SK-N-MC (cell line): ENCODE measurements around the gene FNDC3B.

Experiments
- DNase-seq: peaks from one replicate; pipeline ENCODE4 v3.0.0-alpha.2; 2011; ENCODE audit warnings: low read depth, low spot score
- H3K27ac ChIP-seq: fragments of 200-600 bp; sonication (generic); 2 replicates; pipeline ENCODE4 v1.5.1; 2016; ENCODE audit warnings: mixed run types
- H3K36me3 ChIP-seq: fragments of 200-600 bp; sonication (generic); 2 replicates; pipeline ENCODE4 v1.6.1; 2017; ENCODE audit warnings: antibody characterized with exemption, low read length, mixed read lengths; ENCODE audit not compliant: insufficient read depth
- H3K4me3 ChIP-seq: fragments of 200-600 bp; sonication (generic); 2 replicates; pipeline ENCODE4 v1.5.1; 2016
- H3K9ac ChIP-seq: fragments of 200-600 bp; sonication (generic); 2 replicates; pipeline ENCODE4 v1.8.0; 2017; ENCODE audit warnings: mixed run types, mixed read lengths; ENCODE audit not compliant: insufficient read length
- H3K9me3 ChIP-seq: fragments of 200-600 bp; sonication (generic); 2 replicates; pipeline ENCODE4 v1.6.1; 2017; ENCODE audit warnings: low read depth, mild to moderate bottlenecking, antibody characterized with exemption, low read length, moderate library complexity, mixed read lengths
- EZH2 ChIP-seq: fragments of 200-600 bp; sonication (generic); IDR thresholded peaks from one replicate; pipeline ENCODE4 v1.6.1; 2017; ENCODE audit warnings: antibody characterized with exemption
- FOXP2 ChIP-seq: optimal IDR thresholded peaks from 2 replicates; pipeline ENCODE3; 2011; ENCODE audit warnings: mild to moderate bottlenecking, moderate library complexity; ENCODE audit not compliant: insufficient read depth; ENCODE audit errors: extremely low read length, control extremely low read depth
- POLR2AphosphoS5 ChIP-seq: IDR thresholded peaks from 2 replicates; pipeline ENCODE4 v1.6.1; 2012; ENCODE audit warnings: mild to moderate bottlenecking, low read depth, low read length, borderline replicate concordance

The FNDC3B gene

DNA sequence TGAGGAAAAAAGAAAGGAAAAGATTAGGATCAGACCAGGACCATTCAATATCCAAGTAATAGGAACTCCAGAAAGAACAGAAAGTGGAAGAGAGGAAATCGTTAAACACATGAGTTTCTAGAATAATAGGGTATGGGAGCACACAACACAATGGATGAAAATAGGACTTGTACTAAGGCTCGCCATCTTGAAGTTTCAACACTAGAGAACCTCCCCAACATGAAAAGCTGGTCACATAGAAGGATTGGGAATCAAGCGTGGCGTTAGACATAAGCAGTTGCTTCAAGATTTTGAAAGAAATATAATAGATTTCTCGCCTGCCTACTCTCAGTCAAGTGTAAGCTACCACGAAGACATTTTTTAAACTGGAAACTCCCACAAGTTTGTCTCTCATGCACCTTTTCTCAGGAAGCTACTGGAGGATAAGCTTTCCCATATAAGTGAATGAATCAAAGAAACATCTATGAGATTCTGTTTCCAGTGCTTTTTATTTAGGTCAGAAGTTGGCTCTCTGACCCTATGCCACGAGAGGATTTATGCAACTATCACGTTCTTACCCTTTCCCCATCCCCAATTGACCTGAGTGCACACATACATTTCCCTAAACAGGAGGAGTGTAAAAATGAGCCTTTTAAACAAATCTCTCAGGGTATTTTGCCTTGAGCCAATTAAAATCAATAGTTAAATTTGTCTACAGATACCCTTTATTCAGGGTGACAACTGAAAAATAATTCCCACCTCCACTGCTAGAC is 363.7 kb downstream of the FNDC3B start:
- Histone ChIP-seq H3K27ac (no peak overlapping the region), H3K4me3 (no peak overlapping the region), H3K9me3 (no peaks in the 10 kb centered on the region), H3K9ac (no peak overlapping the region), H3K36me3 (no peaks in the 10 kb centered on the region; the same call in 1 of the 2 replicates)
- no peak for DNase-seq
- TF ChIP-seq EZH2: no peak

DNA sequence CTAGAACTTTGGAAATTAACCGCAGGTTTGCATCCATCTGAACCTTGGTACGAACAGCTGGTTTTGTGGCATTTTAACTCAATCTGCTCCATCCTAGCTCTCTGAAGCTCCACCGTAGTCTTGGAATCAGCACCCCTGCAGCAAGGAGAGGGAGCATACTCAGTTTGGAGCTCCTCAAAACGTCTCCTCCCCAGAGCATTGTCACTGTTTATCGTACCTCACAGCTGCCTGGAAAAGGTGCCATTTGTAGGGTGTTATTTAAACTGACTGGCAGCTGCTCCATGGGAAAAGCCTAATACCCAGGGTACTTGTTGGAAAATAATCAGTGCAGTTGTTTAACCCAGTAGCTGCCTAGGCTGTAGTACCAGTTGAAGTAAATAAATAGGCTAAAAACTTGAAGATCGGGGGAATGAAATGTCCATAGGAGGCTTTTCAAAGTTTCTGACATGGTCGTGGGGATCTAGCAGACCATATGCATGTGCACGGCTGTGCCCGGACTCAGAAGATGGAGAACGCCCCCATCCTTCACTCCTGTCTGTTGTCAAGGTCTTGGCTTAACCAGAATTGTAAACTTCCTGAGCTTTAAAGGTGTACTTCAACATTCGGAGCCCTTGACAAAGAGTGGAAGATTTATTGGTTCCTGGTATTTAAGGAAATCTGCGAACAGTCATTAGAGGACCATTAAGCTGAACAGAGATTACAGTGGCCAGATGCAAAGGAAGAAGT is 365.0 kb downstream of the FNDC3B start:
- no peak overlapping the region for H3K27ac ChIP-seq
- TF ChIP-seq FOXP2: no peak
- no peak for TF ChIP-seq POLR2AphosphoS5
- TF ChIP-seq EZH2: no peak
- H3K9ac ChIP-seq: no peak overlapping the region
- no peak overlapping the region for H3K4me3 ChIP-seq
- H3K36me3 ChIP-seq: no peaks in the 10 kb centered on the region; the same call in 1 of the 2 replicates
- H3K9me3 ChIP-seq: no peaks in the 10 kb centered on the region
- no peak for DNase-seq

DNA sequence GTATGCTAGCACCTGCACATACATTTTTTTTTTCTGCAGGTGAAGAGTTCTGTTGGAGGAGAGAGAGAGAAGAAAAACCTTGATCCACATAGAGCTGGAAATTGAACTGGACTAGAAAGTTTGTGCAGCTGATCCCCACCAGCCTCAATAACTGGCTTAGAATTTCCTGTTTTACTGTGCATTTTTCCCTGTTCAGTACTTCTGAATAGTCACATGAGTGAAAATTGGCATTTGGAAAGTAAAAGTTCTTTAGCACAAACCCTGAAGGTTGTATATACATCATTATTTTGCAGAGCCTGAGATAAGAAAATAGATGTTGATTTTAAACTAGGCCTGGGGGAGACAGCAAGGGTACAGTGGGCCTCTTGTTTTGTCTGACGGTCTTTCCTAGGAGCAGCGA is 366.5 kb downstream of the FNDC3B start:
- no peak overlapping the region for H3K4me3 ChIP-seq
- no peak for DNase-seq
- TF ChIP-seq POLR2AphosphoS5: no peak
- no peak overlapping the region for H3K27ac ChIP-seq
- H3K36me3 ChIP-seq: no peaks in the 10 kb centered on the region; the same call in 1 of the 2 replicates
- H3K9me3 ChIP-seq: no peaks in the 10 kb centered on the region
- no peak overlapping the region for H3K9ac ChIP-seq

DNA sequence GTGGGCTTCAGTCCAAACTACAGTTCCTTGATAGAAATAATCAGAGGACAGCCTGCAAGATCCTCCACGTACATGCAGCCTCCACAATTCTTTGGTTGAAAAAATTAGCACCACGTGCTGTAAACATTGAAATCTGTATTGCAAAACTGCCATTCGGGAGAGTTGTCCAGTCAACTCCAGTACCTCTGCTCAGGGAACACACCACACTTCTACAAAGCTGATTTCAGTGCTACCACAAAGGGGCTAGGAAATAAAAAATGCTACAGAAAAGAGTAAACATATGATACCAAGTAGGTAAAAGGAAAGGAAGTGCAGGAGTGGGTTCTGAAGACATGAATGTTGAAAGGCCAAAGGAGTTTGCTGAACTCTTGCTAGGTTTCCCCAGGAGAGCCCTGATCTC is 368.5 kb downstream of the FNDC3B start:
- no peak for DNase-seq
- TF ChIP-seq POLR2AphosphoS5: no peak
- TF ChIP-seq FOXP2: no peak
- no peak for TF ChIP-seq EZH2
- H3K4me3 ChIP-seq: no peak overlapping the region
- no peak overlapping the region for H3K9ac ChIP-seq
- no peaks in the 10 kb centered on the region for H3K9me3 ChIP-seq
- H3K27ac ChIP-seq: no peak overlapping the region
- H3K36me3 ChIP-seq: no peaks in the 10 kb centered on the region

DNA sequence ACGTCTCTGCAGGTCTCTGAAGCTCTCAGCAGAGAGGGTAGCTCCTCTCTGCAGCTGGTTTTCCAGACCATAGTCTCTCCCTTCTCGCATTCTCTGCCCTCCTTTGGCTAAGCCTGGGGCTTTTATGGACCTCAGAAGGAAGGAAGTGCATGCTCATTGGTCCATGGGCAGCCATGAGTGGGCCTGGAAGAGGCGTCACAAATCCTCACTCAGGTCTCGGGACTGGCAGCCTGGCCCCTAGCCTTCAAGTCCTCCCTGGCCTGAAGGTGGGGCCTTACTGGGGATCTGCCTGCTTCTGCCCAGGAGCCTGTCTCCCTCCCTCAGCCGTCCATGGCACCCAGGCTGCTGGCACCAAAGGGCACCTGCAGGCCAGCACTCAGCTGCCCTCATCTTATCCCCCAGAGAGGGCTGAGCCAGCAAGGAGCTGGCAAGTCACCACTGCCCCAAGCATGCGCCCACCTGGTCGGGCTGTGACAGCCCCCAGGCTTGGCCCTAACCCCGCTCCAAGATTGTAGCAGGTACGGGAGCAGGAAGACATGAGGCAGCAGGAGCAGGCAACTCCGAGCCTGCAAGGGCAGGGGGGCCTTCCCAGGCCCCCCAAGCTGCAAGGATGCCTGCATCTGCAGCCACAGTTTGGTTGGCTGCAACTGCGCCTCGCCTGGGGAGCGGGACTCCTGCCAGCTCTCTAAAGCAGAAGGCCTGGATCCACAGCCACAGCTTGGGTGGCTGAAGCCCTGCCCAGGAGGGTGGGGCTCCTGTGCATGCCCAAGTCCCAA is 371.5 kb downstream of the FNDC3B start:
- no peak overlapping the region for H3K4me3 ChIP-seq
- no peak for DNase-seq
- no peaks in the 10 kb centered on the region for H3K9me3 ChIP-seq

DNA sequence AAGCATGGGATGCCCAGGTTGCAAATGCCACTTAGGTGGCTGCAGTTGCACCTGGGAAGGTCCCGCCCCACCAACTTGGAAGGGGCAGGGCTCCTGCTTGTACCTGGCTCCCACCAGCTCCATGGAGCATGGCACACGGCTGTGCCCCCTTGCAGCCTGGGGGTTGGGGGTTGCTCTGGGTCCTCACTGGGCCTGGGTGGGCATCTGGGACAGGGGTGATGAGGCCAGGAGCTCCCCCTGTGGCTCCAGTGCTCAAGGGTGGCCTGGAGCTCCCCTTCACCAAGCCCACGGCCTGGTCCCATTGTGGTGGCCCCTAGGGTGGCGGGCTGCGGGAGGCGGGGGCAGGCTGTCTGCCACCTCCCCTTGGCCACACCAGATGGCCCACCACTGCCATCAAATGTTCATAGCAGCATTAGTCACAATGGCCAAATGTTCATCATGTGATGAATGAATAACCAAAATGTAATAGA is 372.1 kb downstream of the FNDC3B start:
- no peak for DNase-seq
- no peak overlapping the region for H3K4me3 ChIP-seq
- no peak overlapping the region for H3K27ac ChIP-seq
- no peaks in the 10 kb centered on the region for H3K9me3 ChIP-seq
- TF ChIP-seq FOXP2: no peak
- no peak for TF ChIP-seq POLR2AphosphoS5
- TF ChIP-seq EZH2: no peak
- H3K36me3 ChIP-seq: no peaks in the 10 kb centered on the region
- no peak overlapping the region for H3K9ac ChIP-seq

More for the DNA sequence above, 371.5 kb downstream of the FNDC3B start:
- Histone ChIP-seq H3K36me3 (no peaks in the 10 kb centered on the region), H3K27ac (no peak overlapping the region), H3K9ac (no peak overlapping the region)
- TF ChIP-seq FOXP2: no peak
- TF ChIP-seq EZH2: no peak
- no peak for TF ChIP-seq POLR2AphosphoS5

DNA sequence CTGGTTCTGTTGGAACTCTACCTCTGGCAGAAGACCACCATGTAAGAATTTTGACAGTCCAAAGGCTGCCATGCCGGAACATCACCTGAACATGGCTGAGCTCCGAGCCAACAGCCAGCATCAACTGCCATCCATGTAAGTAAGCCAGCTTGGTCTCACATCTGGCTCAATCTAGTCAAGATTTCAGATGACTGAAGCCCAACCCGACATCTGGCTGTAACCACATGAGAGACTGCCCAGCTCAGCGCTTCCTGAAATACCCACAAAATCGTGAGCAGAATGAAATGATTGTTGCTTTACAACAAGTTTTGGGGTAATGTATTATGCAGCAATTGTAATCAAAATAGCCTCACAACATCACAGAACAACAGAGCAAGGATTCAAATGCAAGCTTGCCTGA is 375.9 kb downstream of the FNDC3B start:
- DNase-seq: no peak
- Histone ChIP-seq H3K36me3 (no peaks in the 10 kb centered on the region), H3K27ac (no peak overlapping the region), H3K9me3 (no peaks in the 10 kb centered on the region), H3K9ac (no peak overlapping the region), H3K4me3 (no peak overlapping the region)
- TF ChIP-seq POLR2AphosphoS5 (no peak), FOXP2 (no peak), EZH2 (no peak)

DNA sequence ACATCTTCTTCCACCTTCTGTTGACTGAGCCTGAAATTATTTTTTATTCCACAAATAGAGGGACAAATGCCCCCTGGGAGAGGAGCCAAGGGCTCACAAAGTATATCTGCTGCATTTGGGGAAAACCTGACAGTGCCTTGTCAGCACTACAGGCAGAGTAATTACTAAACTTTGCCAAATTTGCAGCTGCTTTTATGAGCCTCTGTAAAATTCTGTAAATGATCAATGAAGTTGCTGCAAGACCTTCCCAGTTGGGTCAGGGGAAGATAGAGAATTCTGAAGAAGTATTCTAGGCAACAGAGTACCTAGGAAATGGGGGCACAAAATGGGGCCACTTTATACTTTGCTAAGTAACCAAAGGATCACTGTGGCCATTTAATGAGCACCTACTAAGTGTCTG is 398.3 kb downstream of the FNDC3B start:
- DNase-seq: no peak
- Histone ChIP-seq H3K9ac (no peak overlapping the region), H3K36me3 (no peaks in the 10 kb centered on the region), H3K27ac (no peak overlapping the region), H3K9me3 (no peaks in the 10 kb centered on the region), H3K4me3 (no peak overlapping the region)
- TF ChIP-seq FOXP2 (no peak), EZH2 (no peak), POLR2AphosphoS5 (no peak)
